GM19468 (cell line): ENCODE measurements around the gene SYCP2.
"Not testable (repeated sequence)": the region's sequence is repeated elsewhere in the genome, so short reads cannot be mapped to it uniquely, and the experiment has no call there.

Experiments used
- ATAC-seq: cut with Tn5 transposase; IDR thresholded peaks from one replicate; pipeline ENCODE4 v1.9.1; 2021; ENCODE audit warnings: mild to moderate bottlenecking, moderate library complexity, moderate number of reproducible peaks; ENCODE audit not compliant: unreplicated experiment; ENCODE audit errors: extremely low read depth

Gene SYCP2

DNA sequence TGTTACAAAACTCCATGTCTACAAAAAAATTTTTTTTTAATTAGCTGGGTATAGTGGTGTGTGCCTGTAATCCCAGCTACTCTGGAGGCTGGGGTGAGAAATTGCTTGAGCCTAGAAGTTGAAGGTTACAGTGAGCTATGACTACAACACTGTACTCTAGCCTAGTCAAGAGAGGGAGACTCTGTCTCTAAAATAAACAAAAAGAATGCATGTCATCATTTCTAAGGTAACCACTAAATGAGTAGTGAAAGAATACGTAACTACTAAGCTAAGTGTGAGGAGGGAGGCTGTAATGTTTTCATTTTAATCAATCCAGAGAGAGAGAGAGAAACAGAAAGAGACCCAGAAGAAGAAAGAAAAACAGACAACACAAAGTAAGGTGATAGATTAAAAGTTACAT, 9.9 kb downstream of the SYCP2 start:
- ATAC-seq, result no peak

DNA sequence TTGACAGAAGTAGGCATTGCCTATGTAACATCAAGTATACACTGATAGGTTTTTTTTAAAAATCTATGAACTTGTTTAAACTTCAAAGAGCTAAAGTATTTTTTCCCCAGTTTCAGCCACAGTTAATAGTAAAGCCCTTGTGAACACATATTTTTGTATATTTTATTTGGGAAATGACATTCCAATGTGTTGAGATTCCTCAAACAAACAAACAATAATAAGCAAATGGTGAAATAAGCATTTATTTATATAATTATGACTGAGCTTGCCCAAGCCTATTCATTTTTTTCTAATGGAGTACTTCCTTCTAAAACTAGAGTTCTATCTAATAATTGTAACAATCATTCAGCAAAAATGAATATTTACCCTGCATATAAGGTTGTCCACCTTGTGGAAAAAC, 12.5 kb downstream of the SYCP2 start:
- no peak for ATAC-seq

DNA sequence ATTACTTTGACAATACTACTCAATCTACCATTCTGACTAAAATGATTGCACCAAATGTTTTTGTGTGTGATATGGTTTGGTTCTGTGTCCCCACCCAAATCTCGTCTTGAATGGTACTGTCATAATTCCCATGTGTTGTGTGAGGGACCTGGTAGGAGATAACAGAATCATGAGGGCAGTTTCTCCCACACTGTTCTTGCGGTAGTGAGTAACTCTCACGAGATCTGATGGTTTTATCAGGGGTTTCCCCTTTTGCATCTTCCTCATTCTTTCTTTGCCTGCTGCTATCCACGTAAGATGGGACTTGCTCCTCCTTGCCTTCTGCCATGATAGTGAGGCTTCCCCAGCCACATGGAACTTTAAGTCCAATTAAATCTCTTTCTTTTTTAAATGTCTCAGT, 20.8 kb downstream of the SYCP2 start:
- no peak for ATAC-seq

DNA sequence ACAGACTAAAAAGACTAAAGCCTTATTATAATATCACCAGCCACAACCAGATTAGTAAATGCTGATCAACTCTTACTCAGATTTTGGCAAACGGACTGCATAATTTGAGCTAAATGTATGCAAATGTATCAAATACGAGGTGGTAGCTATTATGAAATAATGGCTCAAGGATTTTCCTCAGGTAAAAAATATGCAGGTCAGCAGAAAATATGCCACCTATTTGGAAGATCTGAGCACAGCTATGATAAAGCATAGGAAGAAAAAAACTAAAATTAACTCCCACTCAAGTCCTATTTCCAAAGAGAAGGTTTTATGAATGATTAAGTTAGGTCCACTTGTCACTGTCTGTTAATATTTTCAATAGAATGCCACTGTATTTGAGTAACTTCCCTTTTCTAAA, 22.4 kb downstream of the SYCP2 start:
- no peak for ATAC-seq

DNA sequence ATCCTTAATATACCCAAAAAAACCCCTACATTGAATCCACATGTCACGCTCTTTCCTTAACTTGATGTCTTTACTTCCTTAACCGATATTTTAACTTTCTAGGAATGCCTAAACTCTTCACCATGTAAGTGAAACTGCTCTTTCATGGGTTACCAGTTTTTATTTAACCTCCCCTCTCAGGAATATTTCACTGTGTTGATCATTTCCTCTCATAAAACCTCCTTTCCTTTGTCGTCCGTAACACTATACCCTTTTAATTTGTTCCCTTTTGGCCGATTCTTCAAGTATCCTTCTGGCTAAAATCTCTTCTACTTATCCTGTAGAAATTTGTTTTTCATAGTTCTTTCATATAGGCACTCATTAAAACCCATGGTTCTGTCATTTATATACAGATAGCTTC, 24.6 kb downstream of the SYCP2 start:
- ATAC-seq, result no peak

DNA sequence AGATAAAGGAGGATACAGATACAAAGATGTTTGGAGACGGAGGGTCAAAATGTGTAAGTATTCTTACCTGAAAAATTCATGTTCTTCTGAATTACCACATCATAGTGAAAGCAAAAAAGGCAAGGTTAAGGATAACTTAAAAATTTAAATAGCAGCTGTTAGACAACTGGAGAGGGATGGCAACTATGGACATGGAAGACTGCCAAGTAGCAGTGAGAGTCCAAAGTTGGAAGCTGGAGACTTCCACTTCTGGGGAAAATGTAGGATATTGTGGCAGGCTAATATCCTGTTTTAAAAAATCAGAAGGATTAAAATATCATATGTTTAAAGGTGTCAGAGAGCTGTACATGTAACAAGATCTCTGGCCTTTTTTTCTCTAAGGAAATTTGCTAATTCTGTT, 29.8 kb downstream of the SYCP2 start:
- no peak for ATAC-seq

DNA sequence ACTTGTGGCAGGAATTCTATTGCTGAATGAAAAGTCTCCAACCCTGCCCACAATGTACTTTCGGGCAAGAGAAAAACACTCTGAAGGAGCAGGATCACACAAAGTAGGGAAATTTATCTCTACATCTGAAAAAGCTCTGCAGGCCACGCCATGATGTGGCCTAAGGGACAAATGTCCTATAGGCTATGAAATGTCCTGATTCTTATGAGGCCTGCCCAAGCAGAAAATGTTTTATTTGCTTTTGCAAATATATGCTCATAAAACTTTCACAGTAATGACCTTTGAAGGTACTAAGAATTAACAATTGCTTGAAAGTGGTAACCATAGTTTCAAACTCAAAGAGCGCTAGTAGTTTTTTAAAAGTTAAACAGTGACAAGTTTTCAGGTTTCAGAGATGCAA, 31.0 kb downstream of the SYCP2 start:
- no peak for ATAC-seq

DNA sequence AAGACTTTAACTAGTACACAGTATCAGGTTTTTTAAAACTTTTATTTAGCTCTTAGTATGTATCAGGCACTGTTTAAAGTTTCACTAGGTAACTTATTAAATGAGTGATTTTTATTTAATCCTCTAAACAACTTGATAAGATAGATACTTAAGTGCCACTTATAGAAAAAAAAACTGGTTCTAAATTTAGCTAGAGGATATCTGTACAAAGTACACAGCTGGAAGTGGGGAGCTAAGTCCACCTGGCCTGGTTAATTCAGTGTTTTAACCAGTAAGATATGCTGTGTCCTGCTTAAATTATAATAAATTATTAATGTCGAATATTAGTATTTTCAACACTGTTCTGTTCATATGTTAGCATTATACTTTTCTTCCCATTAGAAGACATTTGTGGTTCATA, 37.5 kb downstream of the SYCP2 start:
- ATAC-seq, result no peak

DNA sequence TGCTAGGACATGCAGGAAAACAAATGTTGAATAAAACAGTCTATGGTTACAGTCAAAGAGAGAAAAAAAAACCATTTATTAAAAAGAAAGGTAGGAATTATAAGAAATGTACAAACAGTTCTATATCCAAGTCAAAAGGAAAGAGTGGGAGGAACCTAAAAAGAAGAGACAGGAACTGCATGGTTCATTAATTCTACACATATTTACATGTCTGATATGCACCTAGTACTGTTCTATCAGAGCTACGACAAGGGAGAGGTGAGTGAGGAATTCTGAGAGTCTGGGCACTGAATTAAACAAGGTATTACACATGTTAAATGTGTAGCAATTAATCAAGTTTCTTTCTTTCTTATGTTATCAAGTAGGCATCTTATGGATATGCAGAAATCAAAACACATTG, 41.9 kb downstream of the SYCP2 start:
- ATAC-seq, result no peak

DNA sequence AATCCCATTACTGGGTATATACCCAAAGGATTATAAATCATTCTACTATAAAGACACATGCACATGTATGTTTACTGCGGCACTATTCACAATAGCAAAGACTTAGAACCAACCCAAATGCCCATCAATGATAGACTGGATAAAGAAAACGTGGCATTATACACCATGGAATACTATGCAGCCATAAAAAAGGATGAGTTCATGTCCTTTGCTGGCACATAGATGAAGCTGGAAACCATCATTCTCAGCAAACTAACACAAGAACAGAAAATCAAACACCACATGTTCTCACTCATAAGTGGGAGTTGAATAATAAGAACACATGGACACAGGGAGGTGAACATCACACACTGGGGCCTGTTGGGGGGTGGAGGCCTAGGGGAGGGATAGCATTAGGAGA, 43.4 kb downstream of the SYCP2 start:
- ATAC-seq, result not testable (repeated sequence)

DNA sequence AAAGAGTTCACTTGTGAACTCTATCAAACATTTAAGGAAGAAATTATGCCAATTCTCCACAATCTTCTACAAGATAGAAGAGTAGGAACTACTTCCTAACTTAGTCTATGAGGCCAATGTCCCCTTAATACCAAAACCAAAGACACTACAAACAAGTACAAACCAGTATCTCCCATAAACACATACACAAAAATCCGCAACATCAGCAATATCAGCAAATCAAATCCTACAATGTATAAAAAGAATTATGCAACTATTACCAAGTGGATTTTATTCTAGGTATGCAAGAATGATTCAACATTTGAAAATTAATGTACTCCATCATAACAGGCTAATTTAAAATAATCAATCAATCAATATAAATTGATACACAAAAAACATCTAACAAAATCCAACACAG, 45.4 kb downstream of the SYCP2 start:
- ATAC-seq, result no peak

DNA sequence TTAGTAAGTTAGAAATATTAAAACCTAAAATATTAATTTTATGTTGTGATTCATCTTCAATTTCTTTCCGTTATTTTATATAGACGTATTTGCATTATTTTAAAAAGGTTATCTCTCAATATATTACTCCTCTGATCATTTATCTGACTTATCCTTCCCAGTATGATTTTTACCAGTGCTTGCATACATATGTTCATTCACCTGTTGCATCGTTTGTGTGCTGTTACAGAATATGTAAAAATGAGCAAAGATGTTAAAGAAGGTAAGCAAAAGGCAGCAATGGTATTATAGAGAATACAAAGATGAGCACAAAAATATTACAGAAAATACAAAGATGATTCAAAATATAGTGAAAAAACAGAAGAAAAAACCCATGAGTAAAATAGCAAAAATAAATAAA, 48.9 kb downstream of the SYCP2 start:
- ATAC-seq, result no peak

DNA sequence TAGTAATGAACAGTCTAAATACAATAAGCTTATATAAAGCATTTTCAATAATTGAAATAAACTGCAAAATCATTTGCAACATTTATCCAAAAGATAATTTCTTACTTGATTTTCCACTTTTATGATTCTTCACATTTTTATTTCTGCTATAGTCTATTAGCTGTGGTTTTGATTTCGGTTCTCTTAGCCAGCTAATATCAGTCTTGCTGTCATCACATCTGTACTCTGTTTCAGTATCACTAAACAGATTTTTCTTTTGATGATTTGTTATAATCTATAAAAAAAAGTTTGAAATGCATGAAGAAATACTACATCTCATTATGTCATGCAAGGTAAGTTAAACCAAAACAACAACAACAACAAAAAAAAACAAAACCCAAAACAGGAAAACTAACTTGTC, 53.2 kb downstream of the SYCP2 start:
- no peak for ATAC-seq

DNA sequence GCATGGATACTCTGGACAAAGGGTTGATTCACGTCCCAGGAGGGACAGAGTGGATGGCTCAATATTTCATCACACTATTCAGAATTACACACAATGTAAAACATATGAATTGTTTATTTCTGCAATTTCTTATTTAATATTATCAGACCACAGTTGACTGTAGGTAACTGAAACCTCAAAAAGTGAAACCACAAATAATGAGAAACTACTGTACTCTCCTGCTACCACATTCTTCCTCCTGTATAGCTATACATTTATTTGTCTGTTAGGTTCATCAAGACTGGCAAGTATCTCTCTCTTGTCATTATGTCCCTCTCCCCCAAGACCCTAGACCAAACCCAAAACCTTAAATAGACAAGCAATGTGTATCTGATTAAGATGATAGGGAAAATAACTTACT, 60.0 kb downstream of the SYCP2 start:
- no peak for ATAC-seq

DNA sequence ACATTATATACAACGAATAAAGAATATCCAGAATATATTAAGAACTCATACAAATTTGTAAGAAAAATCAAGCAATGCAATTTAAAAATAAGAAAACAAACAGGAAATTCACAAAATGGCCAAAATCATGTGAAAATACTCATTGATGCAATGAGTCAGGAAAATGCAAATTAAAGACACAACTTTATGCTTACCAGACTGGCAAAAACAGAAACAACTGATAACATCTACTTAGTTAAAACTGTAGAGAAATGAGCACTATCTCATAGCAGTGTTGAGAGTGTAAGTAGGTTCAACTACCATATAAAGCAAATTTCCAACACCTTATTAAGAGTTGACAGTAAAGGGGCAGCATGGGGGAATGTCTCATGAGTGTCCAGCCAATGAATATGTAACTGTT, 62.3 kb downstream of the SYCP2 start:
- no peak for ATAC-seq

DNA sequence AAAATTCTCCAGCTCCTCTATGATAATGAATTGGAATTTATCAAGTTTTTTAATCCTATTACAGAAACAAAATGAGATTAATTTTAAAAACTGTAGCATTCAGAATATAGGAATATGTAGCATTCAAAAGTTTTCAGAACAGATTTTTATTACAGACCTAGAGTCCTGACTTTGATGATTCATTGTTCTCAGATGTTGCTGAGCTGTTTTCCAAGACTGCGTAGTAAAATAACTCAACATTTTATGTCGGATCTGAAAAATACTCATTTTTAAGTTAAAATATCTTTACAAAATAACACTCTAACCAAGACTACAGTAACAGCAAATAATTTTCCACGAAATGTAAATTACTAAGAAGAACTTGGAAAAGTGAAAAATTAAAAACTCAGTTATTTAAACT, 67.1 kb downstream of the SYCP2 start:
- no peak for ATAC-seq

DNA sequence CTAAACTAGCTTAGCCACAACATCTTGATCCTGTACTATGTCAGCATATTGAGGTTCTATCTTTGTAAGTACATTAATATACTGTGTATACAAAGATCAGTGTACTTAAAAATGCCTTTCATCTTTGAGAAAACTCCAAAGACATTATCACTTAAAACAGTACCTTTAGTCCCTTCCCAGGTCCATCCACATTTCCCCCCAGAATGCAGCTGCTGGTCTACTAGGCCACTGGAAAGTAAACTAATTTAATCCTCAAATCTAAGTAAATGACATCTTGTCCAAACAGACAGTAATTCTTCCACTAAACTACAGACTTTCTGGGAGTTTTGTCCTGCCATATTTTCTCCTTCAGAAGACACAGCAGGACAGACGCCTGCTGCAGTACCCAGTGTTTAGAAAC, 68.7 kb downstream of the SYCP2 start:
- ATAC-seq, result no peak

DNA sequence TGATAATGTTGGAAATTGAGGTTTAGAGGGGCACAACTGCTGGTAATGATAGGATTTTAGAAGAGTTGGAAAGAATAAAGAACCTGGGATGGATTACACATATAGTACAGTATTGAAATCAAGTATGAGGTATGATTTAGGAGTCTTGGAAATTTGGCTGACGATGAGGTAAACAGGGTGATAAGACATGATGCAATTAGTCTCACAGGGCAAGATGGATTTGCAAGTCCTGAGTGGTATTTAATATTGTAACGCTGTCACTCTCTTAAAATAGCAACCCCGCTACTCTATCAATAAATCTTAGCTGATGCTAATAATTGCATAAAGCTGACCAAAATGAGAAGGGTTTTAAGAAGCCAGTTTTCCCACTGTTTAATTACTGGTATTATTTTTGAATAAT, 70.4 kb downstream of the SYCP2 start:
- no peak for ATAC-seq

DNA sequence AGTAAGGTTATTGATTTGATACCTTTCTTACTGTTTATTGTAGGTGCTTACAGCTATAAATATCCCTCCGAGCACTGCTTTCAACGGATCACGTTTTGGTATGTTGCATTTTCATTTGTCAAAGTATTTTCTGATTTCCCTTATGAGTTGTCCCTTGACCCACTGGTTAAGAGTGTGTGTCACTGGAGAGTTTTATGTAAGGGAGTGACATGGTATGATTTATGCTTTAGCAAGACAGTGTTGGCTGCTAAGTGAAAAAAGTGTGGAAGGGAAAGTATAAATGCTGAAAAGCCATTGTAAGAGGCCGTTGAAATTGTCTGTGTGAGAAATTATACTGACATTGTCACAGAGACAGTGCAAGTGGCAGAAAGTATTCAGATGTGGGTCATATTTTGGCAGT, 72.0 kb downstream of the SYCP2 start:
- no peak for ATAC-seq

DNA sequence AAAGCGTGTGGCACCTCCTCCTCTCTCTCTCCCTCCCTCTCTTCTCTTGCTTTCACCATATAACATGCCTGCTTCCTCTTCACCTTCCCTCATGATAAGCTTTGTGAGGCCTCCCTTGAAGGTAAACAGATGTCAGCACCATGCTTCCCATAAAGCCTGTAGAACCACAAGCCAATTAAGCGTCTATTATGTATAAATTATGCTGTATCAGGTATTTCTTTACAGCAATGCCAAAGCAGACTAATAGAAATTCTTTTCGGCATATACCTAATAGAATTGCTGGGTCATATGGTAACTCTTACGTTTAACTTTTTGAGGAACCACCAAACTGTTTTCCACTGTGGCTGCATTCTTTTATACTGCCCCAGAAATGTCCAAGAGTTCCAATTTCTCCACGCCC, 75.0 kb downstream of the SYCP2 start:
- no peak for ATAC-seq

DNA sequence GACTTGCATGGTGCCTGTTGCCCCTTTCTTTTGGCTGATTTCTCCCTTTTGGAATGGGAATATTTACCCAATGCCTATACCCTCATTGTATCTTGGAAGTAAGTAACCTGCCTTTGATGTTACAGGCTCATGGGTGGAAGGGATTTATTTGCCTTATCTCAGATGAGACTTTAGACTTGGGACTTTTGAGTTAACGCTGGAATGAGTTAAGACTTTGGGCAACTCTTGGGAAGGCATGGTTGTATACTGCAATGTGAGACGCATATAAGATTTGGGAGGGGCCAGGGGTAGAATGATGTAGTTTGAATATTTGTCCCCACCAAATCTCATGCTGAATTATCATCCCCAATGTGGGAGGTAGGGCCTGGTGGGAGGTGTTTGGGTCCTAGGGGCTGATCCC, 75.5 kb downstream of the SYCP2 start:
- ATAC-seq, result no peak

DNA sequence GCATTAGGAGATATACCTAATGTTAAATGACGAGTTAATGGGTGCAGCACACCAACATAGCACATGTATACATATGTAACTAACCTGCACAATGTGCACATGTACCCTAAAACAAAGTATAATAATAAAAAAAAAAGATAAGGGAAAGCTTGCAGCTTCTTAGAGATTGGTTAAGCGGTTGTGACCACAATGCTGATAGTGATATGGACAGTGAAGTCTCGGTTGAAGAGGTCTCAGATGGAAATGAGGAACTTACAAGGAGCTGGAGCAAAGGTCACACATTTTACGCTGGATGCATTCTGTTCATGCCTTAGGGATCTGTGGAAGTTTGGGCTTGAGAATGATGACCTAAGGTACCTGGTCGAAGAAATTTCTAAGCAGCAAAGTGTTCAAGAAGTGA, 76.5 kb downstream of the SYCP2 start:
- ATAC-seq, result not testable (repeated sequence)

DNA sequence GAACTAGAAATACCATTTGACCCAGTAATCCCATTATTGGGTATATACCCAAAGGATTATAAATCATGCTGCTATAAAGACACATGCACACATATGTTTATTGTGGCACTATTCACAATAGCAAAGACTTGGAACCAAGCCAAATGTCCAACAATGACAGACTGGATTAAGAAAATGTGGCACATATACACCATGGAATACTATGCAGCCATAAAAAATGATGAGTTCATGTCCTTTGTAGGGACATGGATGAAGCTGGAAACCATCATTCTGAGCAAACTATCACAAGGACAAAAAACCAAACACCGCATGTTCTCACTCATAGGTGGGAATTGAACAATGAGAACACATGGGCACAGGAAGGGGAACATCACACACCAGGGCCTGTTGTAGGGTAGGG, 76.9 kb downstream of the SYCP2 start:
- ATAC-seq, result not testable (repeated sequence)
